H1 (cell line): Measurements from ENCODE around the gene TENT5A. TPM values are rescaled to one million over a fixed set of nuclear protein-coding genes. Genes with fewer than 3 reads are reported as not detected.

ENCODE experiments used
- CTCF ChIA-PET: fragments of 300-600 bp; sonication (Branson Sonifier 250); formaldehyde crosslinking; loops from one replicate; lab custom pipeline; 2021; ENCODE audit not compliant: partially characterized antibody; lab: Charles Lee
- POLR2A ChIA-PET: fragments of 300-600 bp; sonication (Branson Sonifier 250); formaldehyde crosslinking; loops from one replicate; lab custom pipeline; 2021; ENCODE audit warnings: inconsistent platforms; ENCODE audit not compliant: partially characterized antibody; lab: Charles Lee
- DNase-seq, 2 experiments: peaks; one replicate each; pipeline versions ENCODE4 v3.0.0 to v3.0.0-alpha.2; 2010 to 2022; ENCODE audit warnings: low spot score in 2 of 2, low read depth in 1 of 2, mixed read lengths in 1 of 2
- FAIRE-seq: peaks from 2 replicates; lab custom pipeline; 2011; peaks lifted over from hg19 to GRCh38; lab: Jason Lieb, UNC
- H2AFZ ChIP-seq: 2 replicates; pipeline ENCODE4 v1.8.1; 2012; ENCODE audit warnings: low read length, inconsistent platforms
- H2AK5ac ChIP-seq: 2 replicates; pipeline ENCODE4 v1.6.1; 2013; ENCODE audit warnings: low read depth, low read length
- H2BK120ac ChIP-seq: replicated peaks from 2 replicates; pipeline ENCODE3; 2013; ENCODE audit warnings: low read depth, low read length, inconsistent platforms
- H2BK12ac ChIP-seq: 2 replicates; pipeline ENCODE4 v1.6.1; 2013; ENCODE audit warnings: low read depth, low read length
- H2BK15ac ChIP-seq: 2 replicates; pipeline ENCODE4 v1.6.1; 2013; ENCODE audit warnings: low read length
- H2BK20ac ChIP-seq: 2 replicates; pipeline ENCODE4 v1.6.1; 2013; ENCODE audit warnings: low read length
- H2BK5ac ChIP-seq: 2 replicates; pipeline ENCODE4 v1.6.1; 2013; ENCODE audit warnings: low read depth, low read length
- H3K14ac ChIP-seq: 2 replicates; pipeline ENCODE4 v1.6.1; 2013; ENCODE audit warnings: inconsistent platforms; ENCODE audit not compliant: insufficient read length
- H3K18ac ChIP-seq: 2 replicates; pipeline ENCODE4 v1.6.1; 2013; ENCODE audit warnings: low read length; ENCODE audit errors: extremely low read depth
- H3K23ac ChIP-seq: 2 replicates; pipeline ENCODE4 v1.6.1; 2013; ENCODE audit warnings: inconsistent platforms; ENCODE audit not compliant: insufficient read length
- H3K23me2 ChIP-seq: 2 replicates; pipeline ENCODE4 v1.6.1; 2013; ENCODE audit warnings: low read depth, low read length
- H3K27ac ChIP-seq: 2 replicates; pipeline ENCODE4 v1.6.1; 2011; ENCODE audit warnings: low read depth, low read length, inconsistent platforms
- H3K27me3 ChIP-seq, 4 experiments: replicated peaks in 1 of 4; 1 replicate in 1 of 4; 2 replicates in 3 of 4; pipeline versions ENCODE4 v1.6.1 to v1.8.1; 2011 to 2013; ENCODE audit warnings: low read length in 3 of 4, mild to moderate bottlenecking in 3 of 4, inconsistent platforms in 2 of 4, mixed read lengths in 2 of 4, moderate library complexity in 1 of 4; ENCODE audit not compliant: control insufficient read depth in 3 of 4, insufficient read depth in 3 of 4; ENCODE audit errors: extremely low read depth in 1 of 4
- H3K36me3 ChIP-seq, 4 experiments: 2 replicates each; pipeline versions ENCODE4 v1.6.1 to v1.8.1; 2011 to 2013; ENCODE audit warnings: mild to moderate bottlenecking in 4 of 4, low read length in 3 of 4, moderate library complexity in 2 of 4, control low read depth in 1 of 4, inconsistent platforms in 1 of 4; ENCODE audit not compliant: insufficient read depth in 4 of 4, control insufficient read depth in 2 of 4
- H3K4ac ChIP-seq: replicated peaks from 2 replicates; pipeline ENCODE3; 2013; ENCODE audit warnings: low read length, low read depth, mixed read lengths, inconsistent platforms; ENCODE audit not compliant: insufficient read length
- H3K4me1 ChIP-seq, 4 experiments: replicated peaks in 1 of 4; 1 replicate in 1 of 4; 2 replicates in 3 of 4; pipeline versions ENCODE4 v1.6.1 to v1.8.1; 2011 to 2013; ENCODE audit warnings: low read length in 3 of 4, inconsistent platforms in 2 of 4, mixed read lengths in 1 of 4; ENCODE audit not compliant: insufficient read depth in 4 of 4, control insufficient read depth in 3 of 4
- H3K4me2 ChIP-seq, 2 experiments: 2 replicates each; pipeline versions ENCODE4 v1.6.1 to v1.8.1; 2011 to 2013; ENCODE audit warnings: low read depth in 2 of 2, low read length in 2 of 2, control low read depth in 1 of 2, inconsistent platforms in 1 of 2, mild to moderate bottlenecking in 1 of 2; ENCODE audit not compliant: insufficient read depth in 1 of 2
- H3K4me3 ChIP-seq, 4 experiments: fragments of 200-600, 300-600 bp in 1 of 4; sonication (generic), shearing (Covaris generic), sonication (Bioruptor Twin) in 1 of 4; 2 replicates each; pipeline versions ENCODE4 v1.5.1 to v1.8.1; 2011 to 2016; ENCODE audit warnings: low read length in 4 of 4, low read depth in 3 of 4, control low read depth in 2 of 4, inconsistent platforms in 2 of 4, mild to moderate bottlenecking in 2 of 4, mixed read lengths in 1 of 4, moderate library complexity in 1 of 4; ENCODE audit not compliant: insufficient read depth in 2 of 4; ENCODE audit errors: extremely low read depth in 1 of 4
- H3K56ac ChIP-seq: replicated peaks from 2 replicates; pipeline ENCODE3; 2013; ENCODE audit warnings: low read depth, mild to moderate bottlenecking, mixed read lengths, low read length, inconsistent platforms; ENCODE audit not compliant: insufficient read length
- H3K79me1 ChIP-seq: 2 replicates; pipeline ENCODE4 v1.6.1; 2013; ENCODE audit warnings: low read depth, low read length, control low read depth
- H3K79me2 ChIP-seq, 2 experiments: 2 replicates each; pipeline versions ENCODE4 v1.6.1 to v1.8.1; 2012 to 2013; ENCODE audit warnings: low read length in 2 of 2, mild to moderate bottlenecking in 2 of 2, inconsistent platforms in 1 of 2; ENCODE audit not compliant: insufficient read depth in 2 of 2, control insufficient read depth in 1 of 2
- H3K9ac ChIP-seq, 4 experiments: replicated peaks in 1 of 4; 1 replicate in 1 of 4; 2 replicates in 3 of 4; pipeline versions ENCODE4 v1.6.1 to v1.8.1; 2011 to 2013; ENCODE audit warnings: low read depth in 3 of 4, low read length in 3 of 4, control low read depth in 2 of 4, mild to moderate bottlenecking in 2 of 4, moderate library complexity in 2 of 4, inconsistent platforms in 1 of 4; ENCODE audit errors: extremely low read depth in 1 of 4
- H3K9me3 ChIP-seq, 2 experiments: 2 replicates each; pipeline versions ENCODE4 v1.6.1 to v1.8.1; 2012 to 2013; ENCODE audit warnings: mild to moderate bottlenecking in 2 of 2, moderate library complexity in 2 of 2, control low read depth in 1 of 2, inconsistent platforms in 1 of 2, low read depth in 1 of 2, low read length in 1 of 2, mixed read lengths in 1 of 2; ENCODE audit not compliant: insufficient read depth in 2 of 2
- H4K20me1 ChIP-seq, 2 experiments: replicated peaks in 1 of 2; 2 replicates each; pipeline versions ENCODE3 to v1.8.1; 2011 to 2013; ENCODE audit warnings: inconsistent platforms in 2 of 2, low read length in 2 of 2, mild to moderate bottlenecking in 1 of 2; ENCODE audit not compliant: insufficient read depth in 2 of 2, control insufficient read depth in 1 of 2
- H4K5ac ChIP-seq: 2 replicates; pipeline ENCODE4 v1.6.1; 2013; ENCODE audit warnings: low read length, low read depth, mixed read lengths, inconsistent platforms; ENCODE audit not compliant: insufficient read length
- H4K8ac ChIP-seq: 2 replicates; pipeline ENCODE4 v1.8.0; 2013; ENCODE audit warnings: mild to moderate bottlenecking, moderate library complexity, low read length, inconsistent platforms; ENCODE audit not compliant: insufficient read depth; ENCODE audit errors: extremely low read depth
- H4K91ac ChIP-seq: replicated peaks from 2 replicates; pipeline ENCODE3; 2013; ENCODE audit warnings: low read length, mixed read lengths, inconsistent platforms; ENCODE audit not compliant: insufficient read length
- CREB1 ChIP-seq: IDR thresholded peaks from 2 replicates; pipeline ENCODE4 v1.6.1; 2012; ENCODE audit warnings: inconsistent platforms
- CTBP2 ChIP-seq: IDR thresholded peaks from 2 replicates; pipeline ENCODE4 v1.7.0; 2011; ENCODE audit warnings: borderline replicate concordance, mild to moderate bottlenecking, moderate library complexity, mixed read lengths, low read length; ENCODE audit not compliant: insufficient read depth, insufficient read length
- JUN ChIP-seq: IDR thresholded peaks from 2 replicates; pipeline ENCODE4 v1.6.1; 2011; ENCODE audit warnings: low read depth, mild to moderate bottlenecking, improper control_type of control experiment, low read length
- KDM5A ChIP-seq: fragments of 200-600 bp; IDR thresholded peaks from 2 replicates; pipeline ENCODE4 v1.7.1; 2012; ENCODE audit warnings: mild to moderate bottlenecking, low read length, inconsistent platforms, mixed read lengths
- POLR2A ChIP-seq, 2 experiments: IDR thresholded peaks; 1 replicate in 1 of 2; 2 replicates in 1 of 2; pipeline ENCODE4 v1.6.1; 2011; ENCODE audit warnings: low read depth in 2 of 2, low read length in 2 of 2, mild to moderate bottlenecking in 2 of 2; ENCODE audit errors: control extremely low read depth in 1 of 2
- RBBP5 ChIP-seq: IDR thresholded peaks from 2 replicates; pipeline ENCODE4 v1.7.1; 2012; ENCODE audit warnings: low read depth, mild to moderate bottlenecking, inconsistent platforms, low read length, moderate library complexity, borderline replicate concordance
- SIN3A ChIP-seq, 2 experiments: IDR thresholded peaks in 1 of 2; conservative IDR thresholded peaks in 1 of 2; 2 replicates each; pipeline ENCODE4 v1.6.1; 2011 to 2012; ENCODE audit warnings: low read length in 2 of 2, improper control_type of control experiment in 1 of 2, low read depth in 1 of 2, mild to moderate bottlenecking in 1 of 2
- SIRT6 ChIP-seq: IDR thresholded peaks from one replicate; pipeline ENCODE4 v1.7.1; 2012; ENCODE audit warnings: low read length, inconsistent platforms
- SIX5 ChIP-seq: IDR thresholded peaks from 2 replicates; pipeline ENCODE4 v1.6.1; 2011; ENCODE audit warnings: mild to moderate bottlenecking, low read depth, low read length
- SRF ChIP-seq: IDR thresholded peaks from 2 replicates; pipeline ENCODE4 v1.6.1; 2011; ENCODE audit warnings: mild to moderate bottlenecking, low read depth, low read length, moderate library complexity
- ZNF274 ChIP-seq: IDR thresholded peaks from 2 replicates; pipeline ENCODE4 v1.7.0; 2012; ENCODE audit warnings: low read length, borderline replicate concordance; ENCODE audit errors: extremely low read depth
- WGBS, 2 experiments: shearing (Covaris generic) in 1 of 2; methylation state at CpG; one replicate each; pipeline versions ENCODE4 v1.1.6 to v1.1.7; 2013 to 2015; ENCODE audit warnings: low lambda C conversion rate in 2 of 2, mixed read lengths in 2 of 2, inconsistent platforms in 1 of 2, low coverage in 1 of 2, missing lambda C conversion rate in 1 of 2; ENCODE audit not compliant: insufficient replicate concordance in 2 of 2, insufficient coverage in 1 of 2, insufficient read length in 1 of 2; ENCODE audit errors: extremely low coverage in 1 of 2, missing lambda C conversion rate in 1 of 2; 5-methylcytosine and 5-hydroxymethylcytosine counted together
- polyA plus RNA-seq, 7 experiments: library from polyadenylated mRNA; depleted of rRNA in 3 of 7; stranded (reverse) in 5 of 7; unstranded in 2 of 7; fragments of >200 nt in 5 of 7; fragments of 200-250 nt in 2 of 7; gene quantifications; 1 replicate in 5 of 7; 2 replicates in 1 of 7; 4 replicates in 1 of 7; pipeline versions ENCODE4 v1.2.1 to v1.2.3, GENCODE V29; 2011 to 2013; ENCODE audit warnings: missing spikeins in 2 of 7, mixed read lengths in 2 of 7
- total RNA-seq: library from RNA; stranded (reverse); fragmentation: NEBNext Ultra II Directional; extraction: Animal tissue kit (Norgen Biotek cat#: 25700); gene quantifications from 2 replicates; pipeline ENCODE4 v1.2.1, GENCODE V29; 2021
- TF ChIP-seq, protein P1 (sequence below): IDR thresholded peaks from 2 replicates; pipeline ENCODE4 v1.6.1; 2011; ENCODE audit warnings: low read depth, mild to moderate bottlenecking, low read length; ENCODE audit not compliant: insufficient read depth
- TF ChIP-seq, protein P2 (sequence below): IDR thresholded peaks from 2 replicates; pipeline ENCODE4 v1.6.1; 2012; ENCODE audit warnings: low read length, inconsistent platforms

Gene TENT5A
- total and polyA plus RNA-seq, 2 of the 8 experiments (the other 6 are each of a cell fraction or from before 2014, with no cell fraction given), result 0.91 to 2.9 TPM

DNA sequence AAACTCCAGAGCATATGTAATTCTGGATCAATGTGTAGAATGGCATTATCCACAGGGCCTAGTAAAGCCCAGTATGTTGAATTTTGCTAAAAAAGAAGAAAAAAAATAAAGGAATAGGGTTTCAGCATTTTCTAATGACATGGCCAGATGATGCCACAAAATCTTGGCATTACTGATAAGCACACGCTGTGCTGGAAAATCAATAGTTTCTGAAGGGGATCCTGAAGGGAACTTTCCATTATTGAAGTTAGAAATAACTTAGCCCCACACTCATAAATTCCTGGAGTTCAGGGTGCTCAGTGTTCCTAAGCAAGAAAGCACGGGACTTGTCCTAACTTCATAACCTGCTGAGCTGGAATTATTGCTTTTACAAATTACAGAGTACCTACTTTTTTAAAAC, 10.8 kb downstream of the TENT5A start:
- H3K56ac ChIP-seq, result no peak overlapping the region
- H2BK12ac ChIP-seq, result no peak overlapping the region
- H3K23ac ChIP-seq, result no peak overlapping the region
- no peak overlapping the region for H2BK15ac ChIP-seq
- WGBS, 2 experiments, result 93% methylated on average over 2 of the region's 2 CpGs; no CpG with 5 or more reads in 1 of the 2 experiments
- H2BK5ac ChIP-seq, result no peak overlapping the region
- ChIA-PET POLR2A (no interaction called here), CTCF (interaction anchor here (1.1 to 2.7 kb wide), 2 partner anchors 12 to 1136 kb away, joined by 3 to 7 read pairs; partner anchors contain the start of gene TENT5A)
- no peak overlapping the region for H3K27ac ChIP-seq
- no peak overlapping the region for H4K8ac ChIP-seq
- H3K79me1 ChIP-seq, result no peaks in the 10 kb centered on the region
- no peak overlapping the region for H2AK5ac ChIP-seq
- no peak overlapping the region for H3K4me2 ChIP-seq
- H2BK120ac ChIP-seq, result no peak overlapping the region
- H4K20me1 ChIP-seq, result no peaks in the 10 kb centered on the region
- DNase-seq (no peak), FAIRE-seq (no peak)
- H4K91ac ChIP-seq, result no peak overlapping the region
- no peak overlapping the region for H3K18ac ChIP-seq
- peaks cover 1% of the 10 kb centered on the region; the same call in 1 of the 2 replicates for H3K23me2 ChIP-seq
- no peak overlapping the region for H3K14ac ChIP-seq
- no peaks in the 10 kb centered on the region for H3K27me3 ChIP-seq
- no peak overlapping the region for H3K4ac ChIP-seq
- no peaks in the 10 kb centered on the region for H3K4me1 ChIP-seq
- no peak overlapping the region for H2BK20ac ChIP-seq
- H3K9me3 ChIP-seq, result no peaks in the 10 kb centered on the region
- H3K79me2 ChIP-seq, result no peaks in the 10 kb centered on the region
- no peak overlapping the region for H2AFZ ChIP-seq
- no peak overlapping the region for H3K9ac ChIP-seq
- no peaks in the 10 kb centered on the region for H3K36me3 ChIP-seq
- H3K4me3 ChIP-seq, result no peak overlapping the region
- H4K5ac ChIP-seq, result no peak overlapping the region
- TF ChIP-seq SIN3A (conservative IDR thresholded peaks at IDR 0.05 in 1 of 2, IDR thresholded peaks at IDR 0.05 in 1 of 2; ENCODE audit: low read depth in 1 of 2, low read length in 2 of 2) (no peak), CTBP2 (no peak), KDM5A (no peak), CREB1 (no peak), SIRT6 (no peak), POLR2A (IDR thresholded peaks at IDR 0.05; ENCODE audit: control extremely low read depth in 1 of 2, low read depth in 2 of 2, low read length in 2 of 2) (no peak), RBBP5 (no peak), SRF (no peak), SIX5 (no peak), ZNF274 (no peak), JUN (no peak)
- TF ChIP-seq, protein P1, sequence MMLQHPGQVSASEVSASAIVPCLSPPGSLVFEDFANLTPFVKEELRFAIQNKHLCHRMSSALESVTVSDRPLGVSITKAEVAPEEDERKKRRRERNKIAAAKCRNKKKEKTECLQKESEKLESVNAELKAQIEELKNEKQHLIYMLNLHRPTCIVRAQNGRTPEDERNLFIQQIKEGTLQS, result no peak
- TF ChIP-seq, protein P2, sequence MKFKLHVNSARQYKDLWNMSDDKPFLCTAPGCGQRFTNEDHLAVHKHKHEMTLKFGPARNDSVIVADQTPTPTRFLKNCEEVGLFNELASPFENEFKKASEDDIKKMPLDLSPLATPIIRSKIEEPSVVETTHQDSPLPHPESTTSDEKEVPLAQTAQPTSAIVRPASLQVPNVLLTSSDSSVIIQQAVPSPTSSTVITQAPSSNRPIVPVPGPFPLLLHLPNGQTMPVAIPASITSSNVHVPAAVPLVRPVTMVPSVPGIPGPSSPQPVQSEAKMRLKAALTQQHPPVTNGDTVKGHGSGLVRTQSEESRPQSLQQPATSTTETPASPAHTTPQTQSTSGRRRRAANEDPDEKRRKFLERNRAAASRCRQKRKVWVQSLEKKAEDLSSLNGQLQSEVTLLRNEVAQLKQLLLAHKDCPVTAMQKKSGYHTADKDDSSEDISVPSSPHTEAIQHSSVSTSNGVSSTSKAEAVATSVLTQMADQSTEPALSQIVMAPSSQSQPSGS, result no peak
